GM18907 (cell line): ENCODE results near the gene CPT1B.
A peak's percentile ranks its signal among the peaks of the same experiment; 100 is the strongest.

ENCODE experiments used
- ATAC-seq: cut with Tn5 transposase; IDR thresholded peaks from one replicate; pipeline ENCODE4 v1.9.1; 2021; ENCODE audit warnings: mild to moderate bottlenecking, moderate library complexity; ENCODE audit not compliant: unreplicated experiment

Gene CPT1B

DNA sequence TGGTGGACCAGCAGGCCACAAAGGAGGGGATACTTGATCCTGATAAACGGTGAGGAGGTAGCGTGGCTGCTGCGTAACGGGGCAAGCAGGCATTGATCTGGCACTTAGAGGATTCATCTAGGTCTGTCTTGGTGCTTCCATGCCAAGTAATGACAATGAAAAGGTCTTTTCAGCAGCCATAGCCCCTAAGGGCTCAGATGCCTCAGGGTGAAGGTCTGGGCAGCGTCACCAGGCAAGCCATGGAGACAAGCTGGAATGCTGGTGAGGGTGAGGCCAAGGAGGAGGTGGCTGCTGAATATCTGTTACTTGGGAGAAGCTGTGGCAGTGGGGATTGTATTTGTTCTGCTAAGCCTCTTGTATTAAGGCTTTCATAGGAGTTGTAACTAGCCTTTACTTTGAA, 9.2 kb upstream of the CPT1B start:
- ATAC-seq: no peak

DNA sequence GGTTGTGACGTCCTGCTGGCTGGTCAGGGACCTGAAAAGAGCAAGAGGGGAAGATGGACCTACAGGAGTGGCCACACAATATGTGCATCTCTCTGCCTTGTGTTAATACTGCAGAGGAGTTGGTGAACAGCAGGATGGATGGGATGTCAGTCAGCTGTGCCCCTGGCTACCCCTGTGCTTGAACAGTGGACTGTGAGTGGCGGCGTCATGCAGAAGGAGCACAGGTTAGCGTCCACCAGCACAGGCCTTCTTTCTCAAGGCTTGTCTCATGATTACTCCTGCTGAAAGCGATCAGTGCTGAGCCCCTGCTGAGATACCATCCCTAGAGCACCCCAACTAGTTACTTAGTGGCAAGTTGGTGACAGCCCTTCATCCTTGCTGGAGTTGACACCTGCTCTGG, 8.2 kb upstream of the CPT1B start:
- no peak for ATAC-seq

DNA sequence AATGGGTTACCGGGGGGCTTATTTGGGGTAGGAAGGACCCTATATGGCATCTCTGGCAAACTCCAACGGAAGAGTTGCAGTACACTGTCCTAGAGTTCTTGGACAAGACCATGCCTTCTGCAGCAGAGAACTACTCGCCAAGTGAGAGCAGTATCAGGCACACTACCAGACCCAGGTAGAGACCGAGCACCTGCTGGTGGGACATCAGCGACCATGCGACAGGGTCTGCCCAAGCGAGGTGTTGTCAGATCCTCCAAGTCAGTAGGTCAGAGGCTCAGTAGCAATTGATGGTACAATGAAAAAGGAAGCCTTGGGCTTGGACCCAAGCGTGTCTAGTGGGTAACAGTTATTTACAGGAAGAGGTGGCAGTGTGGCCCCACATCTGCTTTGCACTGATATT, 7.6 kb upstream of the CPT1B start:
- no peak for ATAC-seq

DNA sequence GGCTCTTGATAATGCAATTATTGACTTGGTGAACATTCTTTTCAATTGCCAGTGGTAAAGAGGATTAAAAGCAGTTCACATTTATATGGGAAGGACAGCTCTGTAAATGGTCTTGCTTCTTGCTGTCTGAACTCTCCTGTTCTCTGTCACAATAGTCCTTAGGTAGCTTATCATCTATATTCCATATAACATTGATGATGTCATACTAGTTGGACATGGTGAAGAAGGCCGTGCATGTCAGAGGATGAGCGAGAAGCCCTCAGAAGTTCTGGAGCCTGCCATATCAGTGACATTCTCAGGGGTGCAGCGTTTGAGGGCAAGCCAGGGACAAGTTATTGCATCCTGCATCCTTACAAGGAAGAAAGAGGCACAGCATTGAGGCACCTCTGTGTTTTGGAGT, 7.0 kb upstream of the CPT1B start:
- ATAC-seq: no peak

DNA sequence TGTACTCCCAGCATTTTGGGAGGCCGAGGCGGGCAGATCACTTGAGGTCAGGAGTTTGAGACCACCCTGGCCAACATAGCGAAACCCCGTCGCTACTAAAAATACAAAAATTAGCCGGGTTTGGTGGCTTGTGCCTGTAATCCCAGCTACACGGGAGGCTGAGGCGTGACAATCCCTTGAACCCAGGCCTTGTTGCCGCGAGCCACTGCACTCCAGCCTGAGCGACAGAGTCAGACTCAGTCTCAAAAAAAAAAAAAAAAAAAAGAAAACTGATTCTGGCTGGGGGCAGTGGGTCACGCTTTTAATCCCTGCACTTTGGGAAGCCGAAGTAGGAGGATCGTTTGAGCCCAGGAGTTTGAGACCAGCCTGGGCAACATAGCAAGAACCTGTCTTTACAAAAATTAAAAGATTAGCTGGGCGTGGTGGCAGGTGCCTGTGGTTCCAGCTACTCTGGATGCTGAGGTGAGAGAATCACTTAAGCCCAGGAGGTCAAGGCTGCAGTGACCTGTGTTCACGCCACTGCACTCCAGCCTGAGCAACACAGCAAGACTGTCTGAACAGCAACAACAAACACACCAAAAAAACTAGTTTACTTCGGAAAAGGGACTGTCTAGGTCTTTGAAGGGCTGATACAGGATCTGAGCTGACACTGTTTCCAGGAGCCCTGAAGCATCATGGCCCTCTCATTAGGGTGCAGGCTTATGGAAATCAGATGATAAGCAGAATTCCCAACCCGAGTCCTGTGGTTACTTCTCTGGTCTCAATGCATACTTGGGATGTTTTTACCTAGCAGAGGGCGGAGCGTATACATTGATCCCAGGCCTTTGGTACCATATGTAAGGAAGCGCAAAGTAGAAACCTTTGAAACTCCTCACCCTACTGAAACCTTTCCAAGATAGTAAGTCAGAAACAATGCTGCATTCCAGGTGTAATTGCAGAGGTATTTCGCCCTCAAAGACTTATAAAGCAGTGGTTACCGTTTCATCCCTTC, 6.2 kb upstream of the CPT1B start:
- no peak for ATAC-seq

DNA sequence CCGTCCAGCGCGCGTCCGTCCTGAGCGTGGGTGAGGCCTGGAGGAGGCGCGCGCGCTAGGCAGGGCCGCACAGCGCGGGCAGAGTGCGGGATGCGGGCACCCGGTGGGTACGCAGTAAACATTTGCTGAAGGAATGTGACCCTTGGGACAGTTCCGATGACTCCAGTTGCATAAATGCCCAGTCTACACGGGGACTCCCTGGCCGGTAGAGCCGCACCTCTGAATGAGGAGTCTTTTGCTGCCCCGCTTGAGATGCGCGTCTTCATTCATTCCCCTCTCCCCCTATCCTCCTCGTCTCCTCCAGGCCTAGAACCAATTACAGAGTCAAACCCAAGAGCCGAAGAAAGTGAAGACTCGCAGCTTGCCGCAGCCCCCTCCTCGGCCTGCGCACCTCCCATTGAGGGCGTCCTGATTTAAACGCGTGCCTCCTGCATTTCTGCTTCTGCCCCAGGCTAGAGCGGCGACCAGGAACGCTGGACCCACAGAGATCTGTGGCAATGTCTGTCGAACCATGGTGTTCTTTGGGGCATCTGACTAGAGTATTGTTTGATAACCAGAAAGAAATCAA, 5.2 kb upstream of the CPT1B start:
- peak; percentile 33 for ATAC-seq

DNA sequence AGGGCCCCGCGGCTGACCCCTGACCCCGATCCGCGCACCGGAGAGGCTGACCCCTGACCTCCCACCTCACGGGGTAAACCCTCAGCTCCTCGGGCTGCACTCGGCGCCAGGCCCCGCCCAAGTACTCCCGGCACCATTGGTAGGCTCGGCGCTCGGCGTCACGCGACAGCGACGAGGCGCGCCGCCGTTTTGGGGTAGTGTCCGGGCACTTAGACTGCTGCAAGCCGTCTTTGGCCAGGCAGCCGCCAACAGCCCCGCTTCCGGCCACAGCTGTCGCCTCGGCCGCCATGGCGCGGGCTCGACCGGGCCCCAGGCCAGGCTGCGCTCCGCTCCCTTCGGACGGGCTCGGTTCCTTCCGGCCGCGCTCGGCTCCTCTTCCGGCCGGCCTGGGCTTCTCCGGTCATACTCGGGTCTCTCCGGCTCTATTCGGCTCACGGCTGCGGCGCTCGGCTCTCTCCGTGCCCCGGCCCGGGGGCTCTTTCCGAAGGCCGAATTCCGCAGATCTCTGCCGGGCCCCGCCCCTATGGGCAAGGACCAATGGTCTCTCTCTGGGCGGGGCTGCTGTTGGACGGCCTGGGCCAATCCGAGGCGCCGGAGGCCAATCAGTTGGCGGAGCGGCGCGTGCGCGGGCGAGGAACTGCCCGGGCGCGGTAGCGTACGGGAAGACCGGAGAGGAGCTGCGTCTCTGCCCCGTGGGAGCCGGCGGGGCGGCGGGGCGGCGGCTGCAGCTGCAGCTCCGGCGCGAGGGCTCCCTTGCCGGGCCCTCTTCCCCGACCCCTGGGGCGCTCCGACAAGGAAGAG, 4.5 kb upstream of the CPT1B start, which contains the start of gene CHKB:
Gene CHKB (minus strand): TSS at position 357 of the 801 bp plus-strand sequence. CDS start 68 bp downstream, at position 289.
- peak; percentile 90 for ATAC-seq

DNA sequence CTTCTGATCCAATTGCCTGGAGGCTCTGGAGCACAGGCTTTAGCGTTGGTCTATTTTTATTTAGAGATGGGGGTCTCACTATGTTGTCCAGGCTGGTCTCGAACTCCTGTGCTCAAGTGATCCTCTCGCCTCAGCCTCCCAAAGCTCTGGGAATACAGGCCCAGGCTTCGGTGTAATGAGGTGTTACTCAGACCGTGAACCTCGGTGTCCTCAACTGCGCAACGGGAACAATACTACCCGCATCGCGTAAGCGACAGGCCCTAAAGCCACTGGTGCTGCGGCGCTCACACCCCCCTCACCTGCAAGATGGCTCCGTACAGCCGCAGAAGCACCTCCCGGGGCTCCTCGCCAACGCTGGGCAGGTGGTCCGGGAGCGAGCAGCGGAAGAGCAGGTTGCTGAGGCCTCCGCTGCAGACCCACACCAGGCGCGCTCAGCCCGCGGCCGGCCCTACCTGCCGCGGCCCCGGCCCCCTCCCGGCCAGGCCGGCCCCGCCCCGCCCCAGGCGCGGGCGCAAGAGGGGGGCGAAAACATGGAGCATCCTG, 3.8 kb upstream of the CPT1B start:
- ATAC-seq: peak; percentile 26

DNA sequence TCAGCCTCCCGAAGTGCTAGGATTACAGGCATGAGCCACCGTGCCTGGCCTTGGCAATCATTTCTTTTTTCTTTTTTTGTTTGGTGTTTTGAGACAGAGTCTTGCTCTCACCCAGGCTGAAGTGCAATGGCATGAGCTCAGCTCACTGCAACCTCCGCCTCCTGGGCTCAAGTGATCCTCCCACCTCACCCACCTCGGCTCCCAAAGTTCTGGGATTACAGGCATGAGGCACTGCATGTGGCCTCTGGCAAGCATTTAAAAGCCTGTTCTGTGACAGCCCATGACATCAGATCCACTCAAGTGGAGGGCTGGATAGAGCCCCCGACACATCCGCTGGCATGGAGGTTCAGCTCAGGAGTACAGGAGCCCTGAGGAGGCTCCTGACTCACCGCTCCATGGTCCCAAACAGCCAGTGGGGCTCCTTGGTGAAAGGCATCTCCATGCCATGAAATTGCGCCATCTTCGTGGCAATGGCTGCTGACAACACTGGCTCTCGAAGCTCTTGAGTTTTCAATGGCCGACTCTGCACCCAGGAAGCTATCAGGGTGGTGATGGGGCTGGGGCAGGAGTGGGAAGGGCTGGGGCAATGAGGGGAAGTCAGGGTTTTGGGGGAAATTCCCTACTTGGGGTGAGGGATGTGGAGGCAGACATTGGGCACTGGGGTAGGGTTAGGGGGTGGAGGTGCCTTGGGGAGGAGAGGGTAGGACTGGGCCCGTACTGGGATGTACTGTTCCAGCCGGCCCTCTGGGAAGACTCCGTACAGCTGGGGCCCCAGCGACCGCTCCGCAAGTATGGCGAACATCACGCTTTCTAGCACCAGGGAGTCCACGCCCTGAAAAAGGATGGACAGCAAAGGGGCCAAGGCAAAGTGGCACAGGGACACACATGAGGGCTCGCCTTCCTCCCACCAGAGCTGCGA, 3.1 kb upstream of the CPT1B start:
- ATAC-seq: no peak

DNA sequence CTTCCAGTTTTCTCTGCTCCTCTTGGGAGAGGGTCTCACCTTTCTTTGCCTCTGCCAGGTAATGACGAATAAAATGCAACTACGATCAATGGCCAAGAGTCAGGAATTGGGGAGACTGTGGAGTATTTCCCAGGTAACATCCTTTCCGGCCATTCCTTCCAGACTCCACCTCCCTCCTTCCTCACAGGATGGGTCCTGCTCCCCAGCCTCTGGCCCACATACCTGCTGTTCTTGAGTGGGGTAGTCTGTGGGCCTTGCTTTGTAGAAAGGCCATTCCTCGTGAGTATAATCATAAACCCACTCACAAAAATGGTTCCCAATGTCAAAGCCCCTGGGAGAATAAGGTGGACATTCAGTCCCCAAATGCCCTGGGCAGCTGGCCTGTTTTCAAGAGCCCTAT, 1.5 kb upstream of the CPT1B start:
- ATAC-seq: no peak

DNA sequence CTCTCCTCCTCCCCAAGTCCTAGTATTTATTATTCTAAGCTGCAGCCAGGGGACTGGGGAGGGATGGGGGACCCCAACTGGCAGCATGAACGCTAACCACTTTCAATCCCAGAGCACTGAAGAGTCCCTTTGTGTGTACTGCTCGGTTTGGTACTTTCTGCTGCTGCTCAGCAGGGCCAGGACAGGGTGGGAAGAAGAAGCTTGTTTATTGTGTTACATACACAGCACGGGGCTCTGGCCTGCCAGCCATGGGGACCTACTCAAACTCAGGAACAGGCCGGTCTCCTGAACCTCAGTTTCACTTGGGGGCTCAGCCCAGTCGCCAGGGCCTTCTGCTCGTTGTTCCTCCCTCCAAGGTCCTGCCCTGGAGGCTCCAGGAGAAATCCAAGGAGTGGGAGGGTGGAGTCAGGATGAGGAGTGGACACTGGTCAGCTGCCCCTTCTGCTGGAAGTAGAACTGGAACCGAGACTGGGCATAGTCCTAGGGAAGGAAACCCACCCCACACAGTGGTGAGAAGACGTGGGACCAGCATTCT, 616 bp upstream of the CPT1B start:
- no peak for ATAC-seq

DNA sequence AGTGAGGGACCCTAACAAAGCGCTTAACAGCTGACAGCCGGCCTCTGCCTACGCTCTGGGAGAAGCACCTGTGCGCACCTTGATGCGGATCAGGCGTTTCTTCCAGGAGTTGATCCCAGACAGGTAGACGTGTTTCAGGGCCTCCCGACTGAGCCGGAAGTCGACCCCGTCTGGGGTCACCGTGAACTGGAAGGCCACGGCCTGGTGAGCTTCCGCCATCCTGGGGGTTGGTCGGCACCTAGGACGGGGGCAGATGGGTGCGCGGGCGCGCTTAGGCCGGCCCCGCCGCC, 585 bp downstream of the CPT1B start:
- no peak for ATAC-seq

DNA sequence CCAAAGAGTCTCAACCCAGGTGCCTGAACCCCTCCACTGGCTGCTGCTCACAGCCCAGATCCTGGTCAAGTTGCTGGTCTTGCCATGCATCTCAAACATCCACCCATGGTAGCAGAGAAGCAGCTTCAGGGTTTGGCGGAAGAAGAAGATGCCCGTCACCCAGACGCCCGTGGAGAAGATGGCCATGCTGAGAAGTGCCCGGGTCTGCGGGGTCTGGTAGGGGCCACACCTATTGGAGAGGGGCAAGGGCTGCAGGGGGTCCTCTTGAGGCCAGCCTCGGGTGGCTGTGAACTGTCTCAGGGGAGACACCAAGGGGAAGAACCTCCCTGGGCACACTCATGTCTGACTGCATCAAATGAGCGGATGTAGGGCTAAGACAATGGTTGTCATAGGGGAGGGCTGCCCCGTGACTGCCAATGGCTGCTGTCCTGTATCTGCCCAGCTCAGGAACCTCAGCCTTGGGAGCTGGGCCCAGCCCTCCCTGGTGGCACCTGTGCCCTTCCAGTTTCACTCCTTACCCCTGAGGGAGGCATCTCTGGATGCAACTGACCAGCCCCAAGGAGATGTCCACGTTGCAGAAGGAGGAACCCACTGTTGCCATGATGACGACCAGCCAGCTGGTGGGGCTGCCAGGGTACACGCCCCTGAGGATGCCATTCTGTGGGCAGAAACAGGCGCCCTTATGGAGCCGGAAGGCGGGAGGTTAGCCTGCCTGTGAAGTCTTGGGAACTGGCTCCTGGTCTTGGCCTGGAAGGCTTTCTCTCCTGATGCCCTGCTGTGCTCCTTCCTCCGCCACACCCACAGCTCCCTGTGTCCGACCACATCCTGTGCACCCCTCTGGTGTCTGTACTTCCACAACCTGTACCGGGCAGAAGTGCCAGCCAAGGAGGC, 1.2 kb downstream of the CPT1B start:
- no peak for ATAC-seq

DNA sequence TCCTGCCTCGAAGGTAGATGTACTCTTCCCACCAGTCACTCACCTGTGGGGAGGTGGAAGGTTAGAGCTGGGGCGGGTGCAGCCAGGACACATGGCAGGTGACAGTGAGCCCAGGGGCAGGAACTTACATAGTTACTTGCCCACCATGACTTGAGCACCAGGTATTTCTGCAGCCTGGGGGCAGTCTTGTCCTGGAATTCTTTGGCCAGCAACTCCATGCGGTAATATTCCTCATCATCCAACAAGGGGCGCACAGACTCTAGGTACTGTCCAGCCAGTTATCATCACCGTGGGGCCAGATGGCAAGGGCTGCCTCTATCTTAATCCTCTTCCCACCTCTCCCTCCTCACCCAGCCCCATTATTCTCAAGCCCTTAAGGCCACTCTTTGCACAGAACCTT, 2.2 kb downstream of the CPT1B start:
- ATAC-seq: no peak

DNA sequence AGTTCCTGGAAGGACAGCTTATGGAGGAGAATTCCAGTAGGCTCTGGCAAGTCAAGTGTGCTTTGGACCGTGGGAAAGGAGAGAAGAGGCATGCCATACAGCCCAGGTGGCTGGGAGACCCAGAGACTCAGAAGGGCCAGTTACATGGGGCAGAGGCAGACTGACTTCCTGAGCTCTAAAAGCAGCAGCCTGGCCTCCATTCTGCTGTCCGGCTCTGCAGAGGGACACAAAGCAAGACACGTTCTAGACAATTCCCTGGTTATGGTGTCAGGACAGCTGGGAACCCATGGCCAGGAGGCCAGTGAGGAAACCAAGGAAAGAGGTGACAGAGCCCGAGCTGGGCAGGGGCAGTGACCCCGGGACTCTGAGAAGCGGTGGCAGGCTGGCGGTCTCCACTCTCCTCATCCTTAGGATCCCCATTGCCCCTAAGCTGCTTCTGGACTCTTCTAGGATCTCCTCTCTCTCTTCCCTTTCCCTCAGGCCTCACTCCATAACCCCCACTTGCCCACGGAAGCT, 2.7 kb downstream of the CPT1B start:
- no peak for ATAC-seq

DNA sequence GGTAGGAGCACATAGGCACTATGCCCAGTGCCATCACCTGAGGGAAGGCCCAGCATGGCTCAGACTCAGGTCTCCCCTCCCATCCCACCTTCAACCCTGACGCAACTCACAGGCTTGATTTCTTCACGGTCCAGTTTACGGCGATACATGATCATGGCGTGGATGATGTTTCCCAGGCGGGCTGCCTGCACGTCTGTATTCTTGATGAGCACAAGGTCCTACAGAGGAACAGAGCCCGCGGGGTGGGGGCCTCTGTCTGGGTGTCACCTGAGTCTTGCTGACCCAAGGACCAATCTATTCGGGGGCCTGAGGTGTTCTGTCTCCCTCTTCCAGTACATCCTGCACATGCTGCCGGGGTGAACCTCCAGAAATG, 3.9 kb downstream of the CPT1B start:
- no peak for ATAC-seq

DNA sequence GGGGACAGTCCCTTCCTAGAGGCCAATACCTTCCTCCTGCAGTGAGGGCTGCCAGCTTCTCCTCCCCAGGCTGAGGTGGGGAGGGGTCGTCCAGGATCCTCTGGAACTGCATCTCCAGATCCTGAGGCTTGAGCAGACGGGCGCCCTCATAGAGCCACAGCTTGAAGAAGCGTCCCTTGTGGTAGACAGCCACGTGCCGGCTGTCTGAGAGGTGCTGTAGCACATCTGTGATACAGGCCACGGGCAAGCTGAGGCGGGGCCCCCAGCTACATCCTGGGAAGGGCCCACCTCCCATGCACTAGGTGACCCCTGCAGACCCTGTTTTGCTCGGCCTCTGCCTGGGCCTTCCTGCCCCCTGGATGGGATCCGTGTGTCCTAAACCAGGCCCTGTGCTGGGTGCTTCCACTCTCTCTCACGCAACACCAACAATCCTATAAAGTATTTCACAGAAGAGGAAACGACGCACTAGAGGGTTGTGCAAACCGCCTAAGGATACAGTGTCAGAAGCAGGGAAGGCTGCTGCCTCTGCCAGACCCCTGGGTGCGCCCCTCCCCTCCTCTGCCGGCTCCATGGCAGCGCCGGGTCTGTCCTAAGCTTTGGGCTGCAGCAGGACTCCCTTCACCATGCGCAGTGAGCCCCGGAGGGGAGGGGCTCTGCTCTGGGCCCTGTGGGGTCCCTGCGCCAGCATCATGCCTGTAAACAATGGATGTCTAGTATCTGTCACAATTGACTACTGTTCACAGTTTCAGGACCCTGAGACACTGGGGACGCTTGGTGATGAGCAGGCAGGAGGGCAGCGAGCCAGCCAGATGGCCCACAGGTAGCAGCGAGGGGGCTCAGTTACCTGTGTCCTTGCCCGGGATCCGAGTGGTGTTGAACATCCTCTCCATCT, 4.5 kb downstream of the CPT1B start:
- ATAC-seq: no peak

DNA sequence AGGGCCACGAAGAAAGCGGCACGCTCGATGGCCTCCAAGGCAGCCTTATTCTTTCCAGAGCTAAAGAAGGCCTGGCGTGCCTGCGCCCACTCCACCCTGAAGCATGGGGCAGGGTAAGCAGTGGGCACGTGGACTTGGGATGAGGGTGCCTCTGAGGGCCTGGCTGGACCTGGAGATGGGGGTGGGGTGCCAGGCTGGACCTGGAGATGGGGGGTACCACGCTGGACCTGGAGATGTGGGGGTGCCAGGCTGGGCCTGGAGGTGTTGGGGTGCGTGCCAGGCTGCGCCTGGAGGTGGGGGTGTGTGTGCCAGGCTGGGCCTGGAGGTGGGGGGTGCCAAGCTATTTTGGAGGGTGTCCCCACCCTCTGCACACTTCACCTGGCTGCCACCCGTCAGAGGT, 5.3 kb downstream of the CPT1B start:
- ATAC-seq: no peak
